KOPT-K1 (cell line): ENCODE data around the gene IER5L.
"Not testable (repeated sequence)": the region's sequence is repeated elsewhere in the genome, so short reads cannot be mapped to it uniquely, and the experiment has no call there.

Experiments used
- H3K27ac ChIP-seq: fragments of 200-600 bp; sonication (generic); 2 replicates; pipeline ENCODE4 v1.5.1; 2016; ENCODE audit warnings: antibody characterized with exemption, mild to moderate bottlenecking, low read depth, low read length; ENCODE audit not compliant: poor library complexity, severe bottlenecking
- H3K36me3 ChIP-seq: fragments of 200-600 bp; sonication (generic); 2 replicates; pipeline ENCODE4 v1.5.1; 2017; ENCODE audit warnings: antibody characterized with exemption, mild to moderate bottlenecking, low read length, moderate library complexity; ENCODE audit not compliant: insufficient read depth
- H3K9me3 ChIP-seq: fragments of 200-600 bp; sonication (generic); 2 replicates; pipeline ENCODE4 v1.5.1; 2017; ENCODE audit warnings: antibody characterized with exemption, low read length, mild to moderate bottlenecking; ENCODE audit not compliant: insufficient read depth, poor library complexity, severe bottlenecking

Gene IER5L

DNA sequence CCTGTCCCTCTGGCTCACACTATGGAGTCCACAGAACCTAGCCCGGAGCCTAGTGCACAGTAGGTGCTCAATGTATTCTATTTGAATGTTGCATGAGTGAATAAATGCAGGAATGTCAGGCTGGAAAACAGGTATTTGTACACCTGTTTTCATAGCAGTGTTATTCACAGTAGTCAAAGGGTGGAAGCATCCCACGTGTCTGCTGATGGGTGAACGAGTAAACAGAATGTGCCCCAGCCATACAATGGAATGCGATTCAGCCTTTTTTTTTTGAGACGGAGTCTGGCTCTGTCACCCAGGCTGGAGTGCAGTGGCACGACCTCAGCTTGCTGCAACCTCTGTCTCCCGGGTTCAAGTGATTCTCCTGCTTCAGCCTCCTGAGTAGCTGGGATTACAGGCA, 31.5 kb upstream of the IER5L start:
- no peaks in the 10 kb centered on the region for H3K36me3 ChIP-seq
- H3K27ac ChIP-seq, result no peak overlapping the region
- H3K9me3 ChIP-seq, result no peaks in the 10 kb centered on the region

DNA sequence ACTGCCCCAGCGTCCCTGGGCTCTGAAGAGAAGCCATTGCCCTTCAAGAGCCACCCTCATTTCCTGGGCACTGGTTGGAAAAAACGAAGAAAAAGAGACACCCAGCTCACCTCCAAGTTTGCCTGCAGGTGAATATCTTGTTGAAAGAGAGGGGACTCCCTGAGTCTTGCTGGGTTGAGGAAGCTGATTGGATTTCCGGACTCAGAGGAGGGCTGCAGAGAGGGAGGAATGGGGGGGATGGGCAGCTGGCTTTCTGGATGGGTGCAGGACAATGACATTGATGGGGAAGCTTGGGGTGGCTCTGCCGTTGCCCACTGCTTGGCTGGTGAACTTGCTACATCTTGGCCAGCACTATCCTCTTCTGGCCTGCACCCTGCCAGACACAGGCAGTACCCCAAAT, 31.0 kb upstream of the IER5L start:
- H3K36me3 ChIP-seq, result no peaks in the 10 kb centered on the region
- no peaks in the 10 kb centered on the region for H3K9me3 ChIP-seq
- peak overlapping the region; percentile 73 for H3K27ac ChIP-seq

GRCh38 chr9:129208207-129209032, 30.4 kb upstream of the IER5L start:
- Histone ChIP-seq H3K36me3 (no peaks in the 10 kb centered on the region), H3K9me3 (no peaks in the 10 kb centered on the region), H3K27ac (peak overlapping the region; percentile 73)

DNA sequence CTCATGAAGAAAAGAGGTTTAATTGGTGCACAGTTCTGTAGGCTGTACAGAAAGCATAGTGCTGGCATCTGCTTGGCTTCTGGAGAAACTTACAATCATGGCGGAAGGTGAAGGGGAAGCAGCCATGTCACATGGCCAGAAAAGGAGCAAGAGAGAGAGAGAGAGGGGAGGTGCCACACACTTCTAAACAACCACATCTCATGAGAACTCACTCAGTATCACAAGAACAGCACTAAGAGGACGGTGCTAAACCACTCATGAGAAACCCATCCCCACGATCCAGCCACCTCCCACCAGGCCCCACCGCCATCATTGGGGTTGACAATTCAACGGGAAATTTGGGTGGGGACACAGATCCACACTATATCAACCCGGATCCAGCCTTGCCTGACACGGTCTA, 28.8 kb upstream of the IER5L start:
- Histone ChIP-seq H3K9me3 (no peaks in the 10 kb centered on the region), H3K36me3 (no peaks in the 10 kb centered on the region)

DNA sequence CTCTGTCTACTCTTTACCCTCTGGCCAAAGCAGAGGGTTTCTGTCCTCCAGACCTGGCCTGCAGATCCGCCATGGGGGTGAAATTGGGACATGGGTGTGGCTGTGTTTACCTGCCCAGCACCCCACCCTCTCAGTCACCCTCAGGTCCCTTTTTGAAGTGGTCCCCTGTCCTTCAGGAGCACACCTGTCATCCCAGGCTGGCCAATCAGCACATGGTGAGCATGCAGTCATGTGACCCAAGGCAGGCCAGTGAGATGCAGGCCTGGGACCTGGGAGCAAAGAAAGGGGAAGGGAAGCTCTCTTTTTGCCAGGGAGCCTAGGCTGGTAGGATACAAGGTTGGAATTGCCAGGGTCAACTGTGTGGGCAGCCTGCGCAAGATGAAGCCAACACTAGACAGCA, 28.3 kb upstream of the IER5L start:
- Histone ChIP-seq H3K36me3 (no peaks in the 10 kb centered on the region), H3K27ac (peak overlapping the region; percentile 44), H3K9me3 (no peaks in the 10 kb centered on the region)

More for the DNA sequence above, 28.8 kb upstream of the IER5L start:
- H3K27ac ChIP-seq, result peak overlapping the region; percentile 73

DNA sequence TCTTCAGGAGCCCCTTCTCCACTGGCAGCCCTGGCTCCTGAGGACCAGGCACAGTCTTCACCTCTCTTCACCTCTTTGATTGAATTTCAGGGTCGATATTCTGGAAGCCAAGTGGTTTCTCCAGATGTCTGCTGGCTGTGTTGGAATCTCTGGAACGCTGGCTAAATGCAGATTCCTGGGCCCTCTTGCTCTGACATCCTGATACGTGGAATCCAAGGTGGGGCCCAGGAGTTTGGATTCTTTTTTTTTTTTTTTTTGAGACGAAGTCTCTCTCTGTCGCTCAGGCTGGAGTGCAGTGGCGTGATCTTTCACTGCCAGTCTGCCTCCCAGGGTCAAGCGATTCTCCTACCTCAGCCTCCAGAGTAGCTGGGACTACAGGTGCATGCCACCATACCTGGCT, 26.8 kb upstream of the IER5L start:
- no peak overlapping the region for H3K27ac ChIP-seq
- no peaks in the 10 kb centered on the region for H3K36me3 ChIP-seq
- H3K9me3 ChIP-seq, result no peaks in the 10 kb centered on the region

GRCh38 chr9:129203556-129203909, 25.5 kb upstream of the IER5L start:
- H3K27ac ChIP-seq, result no peak overlapping the region
- H3K36me3 ChIP-seq, result no peaks in the 10 kb centered on the region
- no peaks in the 10 kb centered on the region for H3K9me3 ChIP-seq

DNA sequence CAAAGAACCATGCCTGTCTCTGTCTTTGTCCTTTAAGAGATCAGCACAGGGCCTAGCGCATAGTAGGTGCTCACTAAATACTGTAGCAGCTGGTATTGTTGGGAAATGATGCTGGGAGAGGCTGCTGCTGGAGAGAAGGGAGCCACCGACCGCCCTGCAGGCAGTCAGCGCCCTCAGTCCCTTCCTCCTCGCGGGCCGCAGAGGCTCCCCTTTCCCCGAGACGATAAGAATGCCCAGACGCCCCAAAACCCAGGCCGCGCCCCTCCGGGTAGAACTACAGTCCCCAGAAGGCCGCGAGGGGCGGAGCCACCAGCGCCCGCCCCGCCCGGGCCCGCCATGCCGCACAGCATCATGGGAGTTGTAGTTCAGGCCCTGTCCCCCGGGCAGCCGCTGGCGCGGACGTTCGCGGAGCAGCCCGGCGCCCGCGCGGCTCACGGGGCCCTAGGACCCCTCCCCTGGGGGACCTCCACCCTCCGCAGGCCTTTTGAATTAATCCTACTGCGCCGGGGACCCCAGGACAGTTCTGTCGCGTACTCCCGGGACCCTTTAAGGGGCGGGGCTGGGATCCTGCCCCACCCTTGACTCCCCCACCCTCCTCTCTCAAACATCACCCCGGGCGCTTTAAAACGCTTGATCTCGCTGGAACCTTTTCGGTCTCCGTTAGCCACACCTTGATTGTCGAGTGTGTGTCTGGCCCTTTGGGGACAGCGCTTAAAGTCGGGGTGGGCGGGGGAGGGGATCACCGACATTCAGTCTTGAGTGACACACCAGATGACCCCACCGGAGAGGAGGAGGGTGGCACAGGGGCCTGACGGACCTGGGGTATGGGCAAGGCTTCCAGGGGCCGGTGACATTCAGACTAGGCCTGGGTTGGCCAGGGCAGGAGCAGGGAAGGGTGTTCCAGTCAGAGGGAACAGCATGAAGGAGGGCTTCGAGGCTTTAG, 24.8 kb upstream of the IER5L start:
- Histone ChIP-seq H3K27ac (peak overlapping the region; percentile 60), H3K36me3 (no peaks in the 10 kb centered on the region), H3K9me3 (no peaks in the 10 kb centered on the region)

- H3K27ac ChIP-seq, result no peak overlapping the region
- no peaks in the 10 kb centered on the region for H3K9me3 ChIP-seq
- no peaks in the 10 kb centered on the region for H3K36me3 ChIP-seq
Measured at GRCh38 chr9:129201866-129202265, 23.8 kb upstream of the IER5L start.

DNA sequence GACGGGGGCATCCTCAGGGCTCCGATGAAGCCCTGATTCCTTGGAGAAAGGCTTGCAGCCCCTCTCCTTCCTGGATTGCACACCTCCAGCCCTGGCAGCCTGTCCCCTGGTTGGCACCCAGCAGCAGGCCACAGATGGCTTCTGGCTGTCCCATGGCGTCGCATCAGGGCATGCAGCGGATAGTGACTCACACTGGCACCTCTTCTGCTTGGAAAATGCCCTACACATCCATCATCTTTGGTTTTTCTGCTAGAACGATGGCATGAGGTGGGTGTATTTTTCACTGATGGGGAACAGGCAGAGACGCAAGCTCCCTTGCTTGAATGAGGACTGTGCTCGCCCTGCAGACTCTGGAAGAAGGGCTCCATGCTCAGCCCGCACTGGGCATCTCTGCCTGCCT, 23.2 kb upstream of the IER5L start:
- no peak overlapping the region for H3K27ac ChIP-seq
- H3K36me3 ChIP-seq, result no peaks in the 10 kb centered on the region
- H3K9me3 ChIP-seq, result no peaks in the 10 kb centered on the region

DNA sequence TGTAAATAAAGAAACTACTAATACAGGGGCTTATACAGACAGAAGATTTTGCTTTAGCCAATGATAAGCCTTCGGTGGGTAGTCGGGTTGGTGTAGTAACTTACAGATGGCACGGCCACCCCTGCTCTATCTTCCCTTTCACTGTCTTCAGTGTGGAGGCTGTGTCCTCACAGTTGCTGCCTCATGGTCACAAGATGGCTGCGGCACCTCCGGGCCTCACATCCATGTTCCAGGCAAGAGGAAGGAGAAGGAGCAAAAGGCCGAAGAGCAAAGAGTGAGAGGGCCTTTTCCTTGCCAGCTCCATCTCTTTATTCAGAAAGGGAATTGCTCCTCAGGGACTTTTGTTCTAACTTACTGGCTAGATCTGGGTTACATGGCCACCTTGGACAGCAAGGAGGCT, 22.2 kb upstream of the IER5L start:
- no peak overlapping the region for H3K27ac ChIP-seq
- no peaks in the 10 kb centered on the region for H3K36me3 ChIP-seq
- H3K9me3 ChIP-seq, result no peaks in the 10 kb centered on the region

DNA sequence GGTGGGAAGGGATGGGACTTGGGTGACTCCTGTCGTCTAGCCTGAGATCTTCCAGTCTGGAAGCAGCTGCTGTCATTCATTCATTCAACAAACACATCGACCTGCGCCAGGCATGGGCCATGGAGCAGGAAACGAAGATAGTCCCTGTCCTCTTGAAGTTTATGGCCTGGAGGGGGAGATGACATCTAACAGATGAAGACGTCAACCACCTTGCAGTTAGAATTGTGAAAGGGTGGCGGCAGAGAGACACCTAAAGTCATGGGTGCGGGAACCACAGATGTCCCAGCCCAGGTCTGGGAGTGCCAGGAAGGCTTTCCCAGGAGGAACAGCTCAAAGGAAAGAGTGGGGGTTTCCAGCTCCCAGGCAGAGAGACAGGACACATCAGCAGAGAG, 21.0 kb upstream of the IER5L start:
- H3K9me3 ChIP-seq, result no peaks in the 10 kb centered on the region
- no peaks in the 10 kb centered on the region for H3K36me3 ChIP-seq
- no peak overlapping the region for H3K27ac ChIP-seq

DNA sequence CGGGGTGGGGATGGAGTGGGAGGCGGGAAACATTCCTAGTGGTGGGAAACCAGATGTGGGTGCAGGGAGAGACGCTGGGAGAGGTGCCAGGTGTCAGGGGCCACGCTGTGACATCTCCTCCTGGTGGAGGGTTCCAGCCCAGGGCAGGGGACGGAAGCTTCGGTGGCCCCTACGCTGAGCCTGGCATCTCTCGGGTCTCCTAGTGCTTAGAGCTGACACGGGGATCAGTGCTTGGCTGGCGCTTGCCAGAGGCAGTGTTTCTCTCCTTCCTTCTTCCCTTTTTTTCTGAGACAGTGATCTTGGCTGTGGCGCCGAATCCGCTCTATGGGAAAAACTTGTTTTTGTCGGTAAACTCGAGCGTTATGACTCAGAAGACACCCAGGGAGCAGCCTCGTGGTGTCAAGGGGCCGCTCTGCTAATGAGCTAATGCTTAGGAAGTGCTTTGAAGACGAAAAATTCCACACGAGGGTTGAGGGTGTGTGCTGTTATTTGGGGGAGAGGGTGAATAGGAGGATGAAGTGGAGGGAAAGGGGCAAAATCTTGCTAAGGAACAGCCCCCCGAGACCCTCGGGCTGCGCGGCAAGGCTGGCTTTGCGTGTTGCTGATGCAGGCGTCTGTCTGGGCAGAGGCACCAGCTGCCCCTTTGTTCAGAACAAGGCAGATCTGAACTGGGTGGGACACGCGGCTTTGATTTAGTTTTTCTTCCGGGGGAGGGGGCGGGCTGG, 20.4 kb upstream of the IER5L start:
- Histone ChIP-seq H3K9me3 (no peaks in the 10 kb centered on the region), H3K36me3 (no peaks in the 10 kb centered on the region), H3K27ac (no peak overlapping the region)

DNA sequence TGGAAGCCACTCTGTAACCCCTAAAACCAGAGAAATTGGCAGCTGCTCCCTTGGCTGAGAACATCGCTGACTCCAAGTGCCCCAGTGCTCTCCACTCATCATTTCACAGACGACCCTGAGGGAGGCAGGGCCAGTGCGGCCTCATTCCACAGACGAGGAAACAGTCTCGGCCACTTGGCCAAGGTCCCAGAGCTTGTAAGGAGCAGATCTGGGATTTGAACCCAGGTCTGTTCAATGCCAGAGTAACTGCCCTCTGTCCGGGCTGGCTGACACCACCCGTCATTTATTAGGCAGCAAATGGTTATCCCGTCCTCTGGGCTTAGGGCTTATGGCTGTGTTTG, 19.9 kb upstream of the IER5L start:
- no peak overlapping the region for H3K27ac ChIP-seq

GRCh38 chr9:129197045-129197444, 19.0 kb upstream of the IER5L start:
- not testable (repeated sequence) for H3K9me3 ChIP-seq, H3K36me3 ChIP-seq, H3K27ac ChIP-seq

More for the DNA sequence above, 19.9 kb upstream of the IER5L start:
- no peaks in the 10 kb centered on the region for H3K36me3 ChIP-seq
- H3K9me3 ChIP-seq, result no peaks in the 10 kb centered on the region
